ENCODE data around the gene ADRA1B. TPM values are rescaled to one million over a fixed set of nuclear protein-coding genes. Genes with fewer than 3 reads are reported as not detected.
A peak's percentile ranks its signal among the peaks of the same experiment; 100 is the strongest.

ADRA1B gene
- polyA plus RNA-seq, 4 donors: 0.25 to 0.45 (median 0.31) TPM; not detected in 1

DNA sequence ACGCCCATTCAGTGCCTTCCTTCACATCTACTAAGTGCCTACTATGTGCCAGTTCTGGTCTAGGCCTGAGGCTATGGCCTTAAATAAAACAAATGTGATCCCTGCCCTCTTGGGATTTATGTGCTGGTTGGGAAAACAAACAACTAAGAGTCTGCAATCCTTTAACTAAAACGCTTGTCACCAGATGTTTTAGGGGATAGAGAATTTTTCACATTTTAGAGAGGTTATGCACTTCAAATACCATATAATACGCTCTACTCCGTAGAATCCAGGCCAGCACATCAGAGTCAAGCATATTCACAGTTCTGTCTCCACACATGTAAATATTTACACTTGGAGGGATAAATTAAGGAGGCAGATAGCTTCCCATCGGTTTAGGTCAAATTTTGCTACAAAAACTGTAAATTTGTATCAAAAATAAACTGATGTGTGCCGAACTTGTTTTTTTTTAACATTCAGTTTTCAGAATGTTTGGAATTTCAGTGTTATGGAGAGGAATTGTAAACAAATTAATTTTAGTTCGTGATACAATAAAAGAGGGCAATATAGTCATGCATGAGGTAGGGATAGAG is 22.0 kb upstream of the ADRA1B start:
- H3K27ac ChIP-seq (ENCODE audit: low read depth in 1 of 3, low read length in 2 of 3): peak overlapping the region in 1 of 3 donors; percentile 33
- no peaks in the 10 kb centered on the region for H3K4me1 ChIP-seq (ENCODE audit: control insufficient read depth in 3 of 3, insufficient read depth in 2 of 3, low read depth in 1 of 3, low read length in 2 of 3)
- WGBS, 3 donors: 63 to 70% (median 66%) methylated on average over 7 of the region's 7 CpGs
- no peak overlapping the region for H3K4me3 ChIP-seq (ENCODE audit: low read depth in 1 of 3, low read length in 3 of 3)
- DNase-seq (no peak), FAIRE-seq (no peak)
- H3K36me3 ChIP-seq (ENCODE audit: control insufficient read depth in 3 of 3, insufficient read depth in 2 of 3, low read depth in 1 of 3, low read length in 3 of 3): no peaks in the 10 kb centered on the region
- H3K9me3 ChIP-seq (ENCODE audit: control insufficient read depth in 2 of 2, insufficient read depth in 1 of 2, low read depth in 1 of 2, low read length in 1 of 2): no peaks in the 10 kb centered on the region
- H3K27me3 ChIP-seq (ENCODE audit: control insufficient read depth in 3 of 3, insufficient read depth in 3 of 3, low read length in 3 of 3): peaks cover 0 to 11% (median 0%) of the 10 kb centered on the region in 3 donors

DNA sequence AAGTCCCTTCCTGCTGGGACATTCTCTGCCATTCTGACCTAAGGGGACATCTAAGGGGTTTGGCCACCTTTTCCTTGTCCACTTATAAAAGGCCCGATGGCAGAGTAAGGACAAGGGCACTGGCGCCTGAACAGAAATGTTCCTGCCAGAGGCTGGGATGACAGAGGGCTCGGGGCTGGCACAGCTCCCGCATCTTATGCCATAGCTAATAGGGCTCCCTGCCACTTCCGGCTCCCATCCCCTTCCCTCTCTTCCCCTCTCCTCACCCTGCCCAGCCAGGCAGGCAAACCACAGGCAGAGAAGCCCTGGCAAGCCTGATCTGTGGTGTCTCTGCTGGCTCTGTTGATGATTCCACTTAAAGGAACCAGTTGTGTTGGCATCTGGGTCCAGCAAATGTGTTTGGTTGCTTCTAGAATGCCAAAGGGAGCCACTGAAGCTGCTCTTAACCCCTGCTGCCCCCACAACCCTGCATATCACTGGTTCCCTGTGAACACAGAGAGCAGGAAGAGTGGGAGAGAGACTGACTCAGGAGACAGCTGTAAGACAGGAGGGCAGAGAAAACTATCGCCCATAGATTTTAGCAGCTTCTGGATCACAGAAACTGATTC is 18.4 kb upstream of the ADRA1B start:
- Histone ChIP-seq H3K4me3 (ENCODE audit: low read depth in 1 of 3, low read length in 3 of 3) (no peak overlapping the region), H3K9me3 (ENCODE audit: control insufficient read depth in 2 of 2, insufficient read depth in 1 of 2, low read depth in 1 of 2, low read length in 1 of 2) (no peaks in the 10 kb centered on the region), H3K27ac (ENCODE audit: low read depth in 1 of 3, low read length in 2 of 3) (no peak overlapping the region), H3K27me3 (ENCODE audit: control insufficient read depth in 3 of 3, insufficient read depth in 3 of 3, low read length in 3 of 3) (peaks cover 0 to 10% (median 0%) of the 10 kb centered on the region in 3 donors), H3K36me3 (ENCODE audit: control insufficient read depth in 3 of 3, insufficient read depth in 2 of 3, low read depth in 1 of 3, low read length in 3 of 3) (no peaks in the 10 kb centered on the region), H3K4me1 (ENCODE audit: control insufficient read depth in 3 of 3, insufficient read depth in 2 of 3, low read depth in 1 of 3, low read length in 2 of 3) (no peaks in the 10 kb centered on the region)
- WGBS, 3 donors: 64 to 87% (median 82%) methylated on average over 6 of the region's 6 CpGs
- FAIRE-seq: no peak
- no peak for DNase-seq

DNA sequence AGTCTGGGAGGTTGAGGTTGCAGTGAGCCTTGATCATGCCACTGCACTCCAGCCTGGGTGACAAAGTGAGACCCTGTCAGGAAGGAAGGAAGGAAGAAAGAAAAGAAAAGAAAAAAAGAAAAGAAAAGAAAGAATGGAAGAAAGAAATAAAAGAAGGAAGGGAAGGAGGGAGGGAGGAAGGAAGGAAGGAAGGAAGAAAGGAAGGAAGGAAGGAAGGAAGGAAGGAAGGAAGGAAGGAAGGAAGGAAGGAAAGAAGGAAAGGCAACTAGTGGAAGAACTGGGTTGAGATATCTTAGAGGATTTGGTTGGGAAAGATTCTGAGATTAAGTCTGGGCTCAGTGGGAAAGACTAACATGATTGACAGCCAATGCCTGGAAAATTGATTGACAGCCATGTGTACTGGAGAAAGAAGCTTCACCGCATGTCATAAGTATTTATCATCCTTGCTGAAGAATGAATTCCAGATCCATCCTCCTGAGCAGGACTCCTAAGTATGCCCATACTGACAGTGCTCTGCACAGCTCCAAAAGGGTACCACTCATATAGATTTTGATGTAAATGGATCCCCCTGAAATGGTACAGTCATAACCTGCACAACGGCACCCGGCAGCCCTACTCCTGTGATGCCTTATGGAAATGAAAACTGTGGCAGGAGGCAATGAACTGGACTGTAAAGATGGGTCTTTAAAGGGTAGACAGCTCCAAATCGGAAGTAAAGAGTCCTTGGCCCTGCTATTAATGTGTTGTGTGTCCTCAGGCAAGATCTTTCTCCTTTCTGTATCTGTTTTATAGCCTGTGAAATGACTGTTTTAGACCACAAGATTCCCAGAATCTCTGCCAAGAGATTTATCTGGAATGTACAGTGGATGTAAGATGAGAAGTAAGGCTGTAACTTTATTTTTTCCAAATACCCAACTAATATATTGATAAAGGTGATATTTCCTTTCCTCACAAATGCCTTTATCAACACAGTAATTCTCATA is 16.9 kb upstream of the ADRA1B start:
- no peak overlapping the region for H3K4me3 ChIP-seq (ENCODE audit: low read depth in 1 of 3, low read length in 3 of 3)
- DNase-seq (no peak), FAIRE-seq (no peak)
- H3K4me1 ChIP-seq (ENCODE audit: control insufficient read depth in 3 of 3, insufficient read depth in 2 of 3, low read depth in 1 of 3, low read length in 2 of 3): no peaks in the 10 kb centered on the region
- H3K27me3 ChIP-seq (ENCODE audit: control insufficient read depth in 3 of 3, insufficient read depth in 3 of 3, low read length in 3 of 3): peaks cover 0 to 10% (median 0%) of the 10 kb centered on the region in 3 donors
- H3K9me3 ChIP-seq (ENCODE audit: control insufficient read depth in 2 of 2, insufficient read depth in 1 of 2, low read depth in 1 of 2, low read length in 1 of 2): no peaks in the 10 kb centered on the region
- H3K36me3 ChIP-seq (ENCODE audit: control insufficient read depth in 3 of 3, insufficient read depth in 2 of 3, low read depth in 1 of 3, low read length in 3 of 3): no peaks in the 10 kb centered on the region
- H3K27ac ChIP-seq (ENCODE audit: low read depth in 1 of 3, low read length in 2 of 3): no peak overlapping the region
- 79 to 86% (median 86%) methylated on average over 4 of the region's 4 CpGs for WGBS, 3 donors

DNA sequence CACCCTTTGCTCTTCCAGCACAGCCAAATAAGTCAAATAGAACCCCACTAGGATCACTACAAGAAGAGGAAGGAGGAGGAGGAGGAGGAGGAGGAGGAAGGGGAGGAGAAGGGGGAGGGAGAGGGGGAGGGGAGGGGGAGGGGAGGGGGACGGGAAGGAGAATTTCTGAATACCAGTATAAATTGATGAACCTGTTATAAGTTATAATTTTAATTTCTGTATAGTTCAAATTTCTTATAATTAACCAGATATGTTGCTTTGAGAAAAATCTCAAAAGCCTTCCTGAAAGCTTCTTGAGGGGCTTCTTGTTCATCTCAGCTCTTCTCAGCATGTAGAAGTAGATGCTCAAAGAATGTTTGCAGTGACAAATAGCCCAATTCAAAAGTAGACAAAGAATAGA is 15.0 kb upstream of the ADRA1B start:
- no peaks in the 10 kb centered on the region for H3K9me3 ChIP-seq (ENCODE audit: control insufficient read depth in 2 of 2, insufficient read depth in 1 of 2, low read depth in 1 of 2, low read length in 1 of 2)
- no peaks in the 10 kb centered on the region for H3K36me3 ChIP-seq (ENCODE audit: control insufficient read depth in 3 of 3, insufficient read depth in 2 of 3, low read depth in 1 of 3, low read length in 3 of 3)
- peaks cover 0 to 8% (median 0%) of the 10 kb centered on the region in 3 donors for H3K27me3 ChIP-seq (ENCODE audit: control insufficient read depth in 3 of 3, insufficient read depth in 3 of 3, low read length in 3 of 3)
- H3K27ac ChIP-seq (ENCODE audit: low read depth in 1 of 3, low read length in 2 of 3): no peak overlapping the region
- H3K4me1 ChIP-seq (ENCODE audit: control insufficient read depth in 3 of 3, insufficient read depth in 2 of 3, low read depth in 1 of 3, low read length in 2 of 3): no peaks in the 10 kb centered on the region
- no peak for FAIRE-seq
- no peak overlapping the region for H3K4me3 ChIP-seq (ENCODE audit: low read depth in 1 of 3, low read length in 3 of 3)
- WGBS, 3 donors: 60 to 73% (median 64%) methylated on average over 1 of the region's 1 CpG
- no peak for DNase-seq

DNA sequence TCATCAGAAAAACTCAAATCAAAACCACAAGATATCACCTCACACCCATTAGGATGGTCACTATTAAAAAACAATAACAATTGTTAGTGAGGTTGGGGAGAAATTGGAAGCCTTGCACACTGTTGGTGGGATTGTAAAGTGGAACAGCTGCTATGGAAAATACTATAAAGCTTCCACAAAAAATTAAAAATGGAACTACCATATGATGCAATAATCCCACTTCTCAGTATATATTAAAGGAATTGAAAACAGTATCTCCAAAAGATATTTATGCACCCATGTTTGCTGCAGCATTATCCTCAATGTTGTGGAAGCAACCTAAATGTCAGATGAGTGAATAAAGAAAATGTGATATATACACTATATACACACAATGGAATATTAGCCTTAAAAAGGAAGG is 14.5 kb upstream of the ADRA1B start:
- FAIRE-seq: no peak
- Histone ChIP-seq H3K4me1 (ENCODE audit: control insufficient read depth in 3 of 3, insufficient read depth in 2 of 3, low read depth in 1 of 3, low read length in 2 of 3) (no peaks in the 10 kb centered on the region), H3K27me3 (ENCODE audit: control insufficient read depth in 3 of 3, insufficient read depth in 3 of 3, low read length in 3 of 3) (peaks cover 0 to 8% (median 0%) of the 10 kb centered on the region in 3 donors), H3K4me3 (ENCODE audit: low read depth in 1 of 3, low read length in 3 of 3) (no peak overlapping the region), H3K9me3 (ENCODE audit: control insufficient read depth in 2 of 2, insufficient read depth in 1 of 2, low read depth in 1 of 2, low read length in 1 of 2) (no peaks in the 10 kb centered on the region), H3K36me3 (ENCODE audit: control insufficient read depth in 3 of 3, insufficient read depth in 2 of 3, low read depth in 1 of 3, low read length in 3 of 3) (no peaks in the 10 kb centered on the region), H3K27ac (ENCODE audit: low read depth in 1 of 3, low read length in 2 of 3) (no peak overlapping the region)
- no peak for DNase-seq

DNA sequence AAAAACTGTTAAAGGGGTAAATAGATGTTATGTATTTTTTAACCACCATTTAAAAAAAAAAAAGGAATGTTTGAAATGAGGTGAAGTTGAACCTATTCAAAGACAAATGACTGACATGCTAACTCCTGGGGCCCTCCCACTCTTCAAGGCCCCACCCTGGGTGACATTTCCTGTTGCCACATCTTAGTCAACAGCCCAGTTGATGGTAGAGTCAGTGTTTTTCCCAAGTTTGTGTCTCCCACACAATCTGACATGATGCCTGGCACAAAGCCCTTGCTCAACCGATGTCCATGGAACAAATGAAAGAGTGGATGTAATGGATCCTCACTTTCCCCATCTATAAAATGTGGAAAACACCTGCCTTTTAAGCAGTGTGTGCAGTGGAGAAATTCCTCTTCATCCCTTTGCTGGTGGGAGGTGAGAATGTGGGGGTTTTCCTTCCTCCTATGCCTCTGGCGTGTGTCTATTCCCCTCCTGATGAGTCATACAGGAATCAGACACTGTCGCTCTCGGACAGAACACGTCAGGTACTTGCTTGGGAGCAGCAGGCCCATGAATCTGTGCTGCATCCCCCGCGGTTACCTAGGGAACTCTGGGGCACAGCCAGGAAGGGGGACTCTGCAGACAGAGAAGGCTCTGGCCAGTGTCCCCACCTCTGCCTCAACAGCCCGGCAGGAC is 13.7 kb upstream of the ADRA1B start:
- DNase-seq (no peak), FAIRE-seq (no peak)
- Histone ChIP-seq H3K9me3 (ENCODE audit: control insufficient read depth in 2 of 2, insufficient read depth in 1 of 2, low read depth in 1 of 2, low read length in 1 of 2) (no peaks in the 10 kb centered on the region), H3K27me3 (ENCODE audit: control insufficient read depth in 3 of 3, insufficient read depth in 3 of 3, low read length in 3 of 3) (peaks cover 0 to 8% (median 0%) of the 10 kb centered on the region in 3 donors), H3K36me3 (ENCODE audit: control insufficient read depth in 3 of 3, insufficient read depth in 2 of 3, low read depth in 1 of 3, low read length in 3 of 3) (no peaks in the 10 kb centered on the region), H3K4me1 (ENCODE audit: control insufficient read depth in 3 of 3, insufficient read depth in 2 of 3, low read depth in 1 of 3, low read length in 2 of 3) (no peaks in the 10 kb centered on the region), H3K4me3 (ENCODE audit: low read depth in 1 of 3, low read length in 3 of 3) (no peak overlapping the region), H3K27ac (ENCODE audit: low read depth in 1 of 3, low read length in 2 of 3) (no peak overlapping the region)
- WGBS, 3 donors: 62 to 78% (median 72%) methylated on average over 8 of the region's 8 CpGs

DNA sequence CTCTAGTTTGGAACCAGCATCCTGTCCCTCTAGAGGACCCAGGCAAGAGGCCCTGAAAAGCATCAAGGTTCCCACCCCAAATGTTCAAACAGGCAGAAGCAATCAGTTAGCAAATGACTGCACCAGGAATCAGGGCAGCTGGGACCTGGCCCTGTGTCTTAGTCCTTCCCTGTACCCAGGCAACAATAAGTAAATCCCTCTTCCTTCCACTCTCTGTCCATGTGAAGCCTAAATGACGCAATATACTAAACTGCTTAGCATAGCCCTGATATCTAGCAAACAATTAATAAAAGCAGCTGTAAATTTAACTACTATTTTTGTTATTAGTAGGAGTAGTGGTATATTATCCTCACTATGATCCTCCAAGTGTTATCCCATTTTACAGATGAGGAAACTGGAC is 13.2 kb upstream of the ADRA1B start:
- Histone ChIP-seq H3K4me3 (ENCODE audit: low read depth in 1 of 3, low read length in 3 of 3) (no peak overlapping the region), H3K36me3 (ENCODE audit: control insufficient read depth in 3 of 3, insufficient read depth in 2 of 3, low read depth in 1 of 3, low read length in 3 of 3) (no peaks in the 10 kb centered on the region), H3K27me3 (ENCODE audit: control insufficient read depth in 3 of 3, insufficient read depth in 3 of 3, low read length in 3 of 3) (peaks cover 0 to 6% (median 0%) of the 10 kb centered on the region in 3 donors), H3K9me3 (ENCODE audit: control insufficient read depth in 2 of 2, insufficient read depth in 1 of 2, low read depth in 1 of 2, low read length in 1 of 2) (no peaks in the 10 kb centered on the region), H3K4me1 (ENCODE audit: control insufficient read depth in 3 of 3, insufficient read depth in 2 of 3, low read depth in 1 of 3, low read length in 2 of 3) (no peaks in the 10 kb centered on the region), H3K27ac (ENCODE audit: low read depth in 1 of 3, low read length in 2 of 3) (no peak overlapping the region)
- DNase-seq (no peak), FAIRE-seq (no peak)
- WGBS, 3 donors: 67 to 90% (median 86%) methylated on average over 1 of the region's 1 CpG

DNA sequence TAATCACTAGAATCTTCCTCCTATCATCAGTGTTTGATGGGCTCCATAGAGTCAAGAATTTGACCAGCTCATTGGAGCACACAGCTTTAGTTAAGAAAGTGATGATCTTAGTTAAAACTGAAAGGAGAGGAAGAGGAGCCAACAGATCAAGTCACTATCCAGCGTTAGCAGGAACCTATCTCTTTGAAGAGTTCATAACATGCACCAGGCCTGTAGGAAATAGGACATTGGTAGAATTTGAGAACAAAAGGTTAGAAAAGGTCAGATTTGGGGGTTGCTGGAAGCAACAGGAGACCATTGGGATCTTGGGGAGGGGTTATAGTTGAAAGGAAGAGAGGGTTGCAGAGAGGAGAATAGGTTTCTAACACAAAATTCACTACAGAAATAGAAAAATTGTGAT is 11.4 kb upstream of the ADRA1B start:
- DNase-seq (no peak), FAIRE-seq (no peak)
- H3K4me3 ChIP-seq (ENCODE audit: low read depth in 1 of 3, low read length in 3 of 3): no peak overlapping the region
- H3K9me3 ChIP-seq (ENCODE audit: control insufficient read depth in 2 of 2, insufficient read depth in 1 of 2, low read depth in 1 of 2, low read length in 1 of 2): no peaks in the 10 kb centered on the region
- no peaks in the 10 kb centered on the region for H3K27me3 ChIP-seq (ENCODE audit: control insufficient read depth in 3 of 3, insufficient read depth in 3 of 3, low read length in 3 of 3)
- no peaks in the 10 kb centered on the region for H3K36me3 ChIP-seq (ENCODE audit: control insufficient read depth in 3 of 3, insufficient read depth in 2 of 3, low read depth in 1 of 3, low read length in 3 of 3)
- no peak overlapping the region for H3K27ac ChIP-seq (ENCODE audit: low read depth in 1 of 3, low read length in 2 of 3)
- WGBS, 3 donors: 75 to 84% (median 76%) methylated on average over 1 of the region's 1 CpG
- no peaks in the 10 kb centered on the region for H3K4me1 ChIP-seq (ENCODE audit: control insufficient read depth in 3 of 3, insufficient read depth in 2 of 3, low read depth in 1 of 3, low read length in 2 of 3)
